Motor neuron (in vitro differentiated cells): ENCODE results near the gene TNFSF9. TPM values are rescaled to one million over a fixed set of nuclear protein-coding genes. Genes with fewer than 3 reads are reported as not detected.

Experiments used
- ATAC-seq, 8 experiments: fragments of 200-7000 bp; cut with Tn5 transposase; replicated peaks in 6 of 8; 2 replicates each; pipeline ENCODE4 v1.8.0; 2021; ENCODE audit warnings: mild to moderate bottlenecking in 8 of 8, moderate library complexity in 8 of 8
- H3K27ac ChIP-seq, 2 donors: fragments of 250-450 bp; sonication (Bioruptor Pico); 2 replicates each; pipeline ENCODE4 v1.9.0; 2021; ENCODE audit warnings: antibody characterized with exemption in 2 of 2, mild to moderate bottlenecking in 2 of 2, moderate library complexity in 1 of 2
- H3K4me1 ChIP-seq, 2 donors: fragments of 250-450 bp; sonication (Bioruptor Pico); replicated peaks in 1 of 2; 2 replicates each; pipeline ENCODE4 v1.6.1; 2021; ENCODE audit warnings: antibody characterized with exemption in 2 of 2, mild to moderate bottlenecking in 2 of 2, moderate library complexity in 1 of 2
- H3K4me3 ChIP-seq, 5 donors: fragments of 250-450 bp; sonication (Bioruptor Pico); 2 replicates each; pipeline ENCODE4 v1.9.0; 2021; ENCODE audit warnings: antibody characterized with exemption in 5 of 5, mild to moderate bottlenecking in 5 of 5, moderate library complexity in 4 of 5
- WGBS, 10 experiments: fragments of 450-650 bp; shearing (Covaris generic); methylation state at CpG; one replicate each; pipeline ENCODE4 v1.0.0; 2022; 5-methylcytosine and 5-hydroxymethylcytosine counted together
- in situ Hi-C, 9 experiments: fragments of 400-800 bp; cut with MboI; loops; one replicate each; pipeline ENCODE4 v1.15.0; 2021; ENCODE audit warnings: low sequenced_read_pairs in 9 of 9, low pct_unique_long_range_greater_than_20kb in 2 of 9; ENCODE audit not compliant: unreplicated experiment in 9 of 9
- total RNA-seq, 8 experiments: library from RNA; unstranded; fragments of 300-600 nt; gene quantifications; 2 replicates each; pipeline versions ENCODE4 v1.2.3 to v1.2.4, GENCODE V29; 2022

TNFSF9 gene, protein sequence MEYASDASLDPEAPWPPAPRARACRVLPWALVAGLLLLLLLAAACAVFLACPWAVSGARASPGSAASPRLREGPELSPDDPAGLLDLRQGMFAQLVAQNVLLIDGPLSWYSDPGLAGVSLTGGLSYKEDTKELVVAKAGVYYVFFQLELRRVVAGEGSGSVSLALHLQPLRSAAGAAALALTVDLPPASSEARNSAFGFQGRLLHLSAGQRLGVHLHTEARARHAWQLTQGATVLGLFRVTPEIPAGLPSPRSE
- total RNA-seq, result 100 to 1,000 TPM in 1 of 8 experiments, 10 to 100 TPM in 2, 1 to 10 TPM in 5; 1.7 to 118 (median 5.9) TPM

DNA sequence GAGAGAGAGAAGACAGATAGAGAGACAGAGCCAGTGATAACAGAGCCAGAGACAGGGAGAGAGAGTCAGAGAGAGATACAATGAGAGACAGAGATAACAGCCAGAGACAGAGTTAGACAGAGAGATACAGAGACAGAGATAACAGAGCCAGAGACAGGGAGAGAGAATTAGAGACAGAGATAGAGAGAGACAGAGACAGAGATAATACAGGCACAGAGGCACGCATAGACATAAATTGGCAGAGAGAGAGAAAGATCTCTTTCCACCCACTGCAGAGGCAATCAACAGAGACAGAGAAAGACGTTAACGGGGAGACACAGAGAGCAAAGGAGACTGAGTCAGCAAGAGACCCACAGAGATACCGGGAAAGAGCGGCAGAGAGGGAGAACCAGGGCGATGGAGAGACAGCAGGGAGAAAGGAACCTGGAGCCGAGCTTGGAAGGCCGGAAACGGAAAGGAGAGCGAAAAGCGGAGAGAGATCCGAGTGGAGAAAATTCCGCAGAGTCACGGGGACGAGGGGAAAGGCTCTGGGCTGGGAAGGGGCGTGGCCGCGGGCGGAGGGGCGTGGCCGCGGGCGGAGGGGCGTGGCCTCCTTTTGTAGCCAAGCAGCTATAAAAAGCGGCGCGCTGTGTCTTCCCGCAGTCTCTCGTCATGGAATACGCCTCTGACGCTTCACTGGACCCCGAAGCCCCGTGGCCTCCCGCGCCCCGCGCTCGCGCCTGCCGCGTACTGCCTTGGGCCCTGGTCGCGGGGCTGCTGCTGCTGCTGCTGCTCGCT lies at the start of gene TNFSF9:
Gene TNFSF9, plus strand, starts transcription at position 641 of the 777 bp plus-strand sequence. Its CDS starts 11 bp downstream, at position 652.
- in situ Hi-C loops, result no loop called here
- 0 to 23% (median 0%) methylated on average over 2 to 14 of the region's 44 CpGs for WGBS, 10 experiments
- peak; percentile 72 to 89 (median 84) for ATAC-seq
- peak within 1 kb of the TSS; percentile 15 for H3K27ac ChIP-seq
- H3K4me1 ChIP-seq, result peaks cover 13 to 22% of the 10 kb centered on the region in 2 donors
- H3K4me3 ChIP-seq, result peak within 1 kb of the TSS; percentile 43 to 64 (median 50)

DNA sequence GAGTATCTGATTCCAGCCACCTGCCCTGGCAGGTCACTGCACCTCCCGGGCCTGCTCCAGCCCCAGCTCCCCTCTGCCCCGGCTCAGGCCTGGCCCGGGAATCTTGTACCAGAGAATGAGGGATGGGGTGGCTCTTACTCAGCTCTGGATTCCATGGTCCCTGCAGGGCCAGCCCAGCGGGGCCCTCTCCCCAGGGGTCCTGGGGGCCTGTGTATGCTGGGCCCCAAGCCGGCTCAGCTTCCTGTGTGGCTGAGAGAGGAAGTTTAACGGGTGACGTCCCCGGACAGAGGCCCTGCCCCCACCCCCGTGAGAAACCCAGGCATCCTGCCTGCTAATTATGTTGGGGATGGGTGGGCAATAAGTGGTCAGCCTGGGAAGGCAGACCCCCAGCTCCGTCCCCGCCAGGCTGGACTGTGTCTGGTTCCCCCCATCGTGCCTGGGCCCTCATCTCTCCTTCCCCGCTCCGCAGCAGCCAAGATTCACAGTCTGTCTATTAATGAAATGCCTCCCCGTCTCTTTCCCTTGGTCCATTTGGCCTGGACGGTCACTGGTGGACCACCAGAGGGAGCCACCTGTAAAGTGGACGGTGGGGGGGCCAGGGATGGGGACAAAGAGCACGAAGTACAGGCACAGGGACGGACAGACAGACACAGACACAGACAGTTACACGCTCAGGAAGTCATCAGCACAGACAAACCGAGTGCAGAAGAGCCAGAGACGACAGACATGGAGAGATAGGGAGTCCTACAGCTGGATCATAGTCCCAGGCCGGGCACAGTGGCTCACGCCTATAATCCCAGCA lies 49.1 kb upstream of the TNFSF9 start, which contains the start of gene DENND1C:
Gene DENND1C, minus strand, starts transcription at position 247 of the 802 bp plus-strand sequence. Its CDS starts 92 bp downstream, at position 155.
- H3K27ac ChIP-seq, result no peak within 1 kb of the TSS
- H3K4me1 ChIP-seq, result no peaks in the 10 kb centered on the region
- WGBS, 10 experiments, result 0 to 100% (median 20%) methylated on average over 1 to 8 of the region's 24 CpGs; no CpG with 5 or more reads in 4 of the 10 experiments
- in situ Hi-C loops, result no loop called here
- peak; percentile 37 to 89 (median 56) for ATAC-seq
- H3K4me3 ChIP-seq, result no peak within 1 kb of the TSS

DNA sequence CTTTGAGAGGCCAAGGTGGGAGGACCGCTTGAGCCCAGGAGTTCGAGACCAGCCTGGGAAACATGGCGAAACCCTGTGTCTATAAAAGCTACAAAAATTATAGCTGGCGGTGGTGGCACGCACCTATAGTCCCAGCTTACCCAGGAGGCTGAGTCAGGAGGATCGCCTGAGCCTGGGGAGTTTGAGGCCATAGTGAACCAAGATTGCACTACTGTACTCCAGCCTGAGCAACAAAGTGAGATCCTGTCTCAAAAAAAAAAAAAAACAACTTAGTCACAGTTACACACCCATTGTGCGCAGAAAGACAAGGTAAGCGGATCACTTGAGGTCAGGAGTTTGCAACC lies 48.5 kb upstream of the TNFSF9 start:
- Histone ChIP-seq H3K4me3 (no peak overlapping the region), H3K27ac (no peak overlapping the region), H3K4me1 (no peaks in the 10 kb centered on the region)
- in situ Hi-C loops, result no loop called here
- 89 to 100% (median 100%) methylated on average over 1 to 6 of the region's 8 CpGs; no CpG with 5 or more reads in 1 of the 10 experiments for WGBS, 10 experiments
- no peak for ATAC-seq

DNA sequence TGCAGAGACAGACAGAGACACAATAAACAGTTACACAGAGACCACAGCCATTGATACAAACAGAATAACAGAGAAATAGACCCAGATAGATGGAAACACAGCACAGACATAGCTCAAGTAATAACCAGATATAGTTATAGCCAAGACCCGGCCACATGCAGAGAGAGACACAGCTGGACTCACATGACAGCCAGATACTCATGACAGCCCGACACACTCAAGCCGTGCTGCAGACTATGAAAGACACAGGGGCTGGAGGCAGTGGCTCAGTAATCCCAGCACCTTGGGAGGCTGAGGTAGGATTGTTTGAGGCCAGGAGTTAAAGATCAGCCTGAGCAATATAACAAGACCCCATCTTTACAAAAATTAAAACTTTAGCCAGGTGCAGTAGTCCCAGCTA lies 47.6 kb upstream of the TNFSF9 start:
- Histone ChIP-seq H3K27ac (no peak overlapping the region), H3K4me1 (no peaks in the 10 kb centered on the region), H3K4me3 (no peak overlapping the region)
- peak in 1 of 8 experiments; percentile 24 for ATAC-seq
- in situ Hi-C loops, result no loop called here
- WGBS, 10 experiments, result 0 to 80% (median 67%) methylated on average over 1 to 3 of the region's 3 CpGs; no CpG with 5 or more reads in 5 of the 10 experiments

- peak in 2 of 8 experiments; percentile 20 to 49 for ATAC-seq
- in situ Hi-C loops, result no loop called here
- H3K4me3 ChIP-seq, result no peak overlapping the region
- no peaks in the 10 kb centered on the region for H3K4me1 ChIP-seq
- no peak overlapping the region for H3K27ac ChIP-seq
- 57 to 100% (median 90%) methylated on average over 1 to 6 of the region's 8 CpGs; no CpG with 5 or more reads in 1 of the 10 experiments for WGBS, 10 experiments
Measured at GRCh38 chr19:6484230-6484629, 46.6 kb upstream of the TNFSF9 start.

GRCh38 chr19:6484831-6485230 lies 46.0 kb upstream of the TNFSF9 start:
- no peak for ATAC-seq
- Histone ChIP-seq H3K27ac (no peak overlapping the region), H3K4me1 (no peaks in the 10 kb centered on the region), H3K4me3 (no peak overlapping the region)
- in situ Hi-C loops, result no loop called here
- WGBS, 10 experiments, result 54 to 100% (median 89%) methylated on average over 1 to 6 of the region's 7 CpGs; no CpG with 5 or more reads in 1 of the 10 experiments

- Histone ChIP-seq H3K4me3 (no peak overlapping the region), H3K4me1 (no peaks in the 10 kb centered on the region), H3K27ac (no peak overlapping the region)
- ATAC-seq, result peak in 3 of 8 experiments; percentile 16 to 43 (median 39)
- 0 to 100% (median 36%) methylated on average over 1 to 11 of the region's 15 CpGs; no CpG with 5 or more reads in 2 of the 10 experiments for WGBS, 10 experiments
- in situ Hi-C loops, result no loop called here
Measured at GRCh38 chr19:6489278-6490061, 41.4 kb upstream of the TNFSF9 start.

GRCh38 chr19:6490134-6490533 lies 40.7 kb upstream of the TNFSF9 start:
- in situ Hi-C loops, result no loop called here
- 24 to 100% (median 50%) methylated on average over 1 to 2 of the region's 2 CpGs; no CpG with 5 or more reads in 3 of the 10 experiments for WGBS, 10 experiments
- H3K27ac ChIP-seq, result no peak overlapping the region
- ATAC-seq, result no peak
- no peaks in the 10 kb centered on the region for H3K4me1 ChIP-seq
- no peak overlapping the region for H3K4me3 ChIP-seq

- no peak overlapping the region for H3K4me3 ChIP-seq
- H3K4me1 ChIP-seq, result no peaks in the 10 kb centered on the region
- in situ Hi-C loops, result no loop called here
- no peak overlapping the region for H3K27ac ChIP-seq
- no peak for ATAC-seq
- WGBS, 10 experiments, result 37 to 77% (median 45%) methylated on average over 1 to 4 of the region's 4 CpGs; no CpG with 5 or more reads in 4 of the 10 experiments
Measured at GRCh38 chr19:6491802-6492592, 38.8 kb upstream of the TNFSF9 start.

- no peaks in the 10 kb centered on the region for H3K4me1 ChIP-seq
- H3K27ac ChIP-seq, result no peak overlapping the region
- no peak overlapping the region for H3K4me3 ChIP-seq
- WGBS, 10 experiments, result 53 to 100% (median 100%) methylated on average over 1 to 2 of the region's 8 CpGs; no CpG with 5 or more reads in 4 of the 10 experiments
- peak in 1 of 8 experiments; percentile 19 for ATAC-seq
- in situ Hi-C loops, result no loop called here
Measured at GRCh38 chr19:6494438-6495036, 36.3 kb upstream of the TNFSF9 start.

GRCh38 chr19:6495947-6496346 lies 34.9 kb upstream of the TNFSF9 start:
- Histone ChIP-seq H3K4me3 (no peak overlapping the region), H3K4me1 (peaks cover 0 to 2% of the 10 kb centered on the region in 2 donors), H3K27ac (no peak overlapping the region)
- 91 to 100% (median 100%) methylated on average over 3 to 6 of the region's 19 CpGs; no CpG with 5 or more reads in 7 of the 10 experiments for WGBS, 10 experiments
- in situ Hi-C loops, result no loop called here
- ATAC-seq, result peak in 1 of 8 experiments; percentile 29
